GM19239 (cell line): ENCODE data around the gene VPS37C.
"Not testable (repeated sequence)": the region's sequence is repeated elsewhere in the genome, so short reads cannot be mapped to it uniquely, and the experiment has no call there.

Experiments
- DNase-seq: peaks from one replicate; pipeline ENCODE4 v3.0.0; 2011; ENCODE audit warnings: low spot score; ENCODE audit not compliant: insufficient read length
- FAIRE-seq: peaks from 2 replicates; lab custom pipeline; 2011; peaks lifted over from hg19 to GRCh38; lab: Jason Lieb, UNC

VPS37C gene

DNA sequence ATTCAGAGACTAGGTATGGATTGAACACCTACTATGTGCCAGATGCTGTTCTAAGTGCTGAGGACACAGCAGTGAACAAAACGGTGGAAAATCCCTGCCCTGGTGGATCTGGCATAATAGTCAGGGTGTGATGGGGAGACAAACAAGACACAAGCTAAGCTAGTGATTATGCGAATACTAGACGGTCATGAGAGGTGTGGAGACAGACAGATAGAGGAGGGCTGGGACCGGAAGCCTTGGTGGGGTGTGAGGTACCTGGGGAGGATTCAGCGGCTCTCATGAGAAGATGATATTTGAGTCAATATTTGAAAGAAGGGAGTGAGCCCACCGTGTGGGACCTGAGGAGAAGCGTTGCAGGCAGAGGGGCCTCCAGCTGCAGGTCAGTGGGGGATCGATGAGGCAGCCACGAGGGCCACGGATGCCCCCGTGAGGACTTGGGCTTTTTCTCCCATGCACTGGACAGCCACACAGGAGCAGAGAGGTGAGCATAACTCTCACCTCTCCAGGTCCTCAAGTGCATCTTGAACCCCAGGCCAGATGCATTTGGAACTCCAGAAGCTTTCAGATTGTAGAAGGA lies 54.2 kb downstream of the VPS37C start:
- DNase-seq = no peak
- FAIRE-seq = no peak

DNA sequence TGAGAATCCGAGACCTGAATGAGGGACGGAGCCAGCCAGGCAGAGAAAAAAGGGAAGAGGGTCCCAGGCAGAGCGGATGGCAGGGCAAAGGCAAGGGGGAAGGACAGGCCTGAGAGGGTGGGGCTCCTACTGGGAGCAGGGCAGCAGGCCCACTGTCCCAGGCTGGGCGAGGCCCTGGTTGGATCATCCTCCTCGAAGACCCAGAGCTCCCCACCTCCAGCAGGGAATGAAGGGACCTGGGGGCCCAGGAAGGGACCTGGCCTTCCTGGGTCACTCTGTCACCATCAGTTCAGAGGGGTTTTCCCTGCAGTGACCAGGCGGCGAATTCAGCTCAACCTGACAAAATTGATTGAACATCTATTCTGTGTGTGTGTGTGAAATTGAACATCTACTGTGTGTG lies 54.9 kb downstream of the VPS37C start:
- no peak for FAIRE-seq

DNA sequence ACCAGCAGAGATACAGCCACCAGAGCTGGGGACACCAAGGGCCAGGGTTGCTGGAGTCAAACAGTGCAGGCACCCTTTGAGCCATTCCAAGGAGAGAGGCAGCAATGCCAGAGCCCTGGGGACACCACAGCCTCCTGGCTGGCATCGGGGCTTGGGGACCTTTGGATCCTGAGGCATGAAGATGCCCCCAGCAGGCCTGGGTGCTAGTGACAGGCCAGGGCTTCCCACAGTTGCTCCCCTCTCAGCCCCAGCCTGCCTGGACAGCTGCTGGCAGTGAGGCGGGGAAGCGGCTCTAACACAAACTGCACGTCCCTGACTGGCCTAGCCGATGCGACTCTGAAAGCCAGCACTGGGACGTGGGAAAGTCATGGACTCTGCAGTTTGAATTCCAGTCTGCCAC lies 56.3 kb downstream of the VPS37C start:
- no peak for FAIRE-seq
- DNase-seq = no peak

More for the DNA sequence above, 54.9 kb downstream of the VPS37C start:
- DNase-seq = no peak

- no peak for DNase-seq
- FAIRE-seq = no peak
These were observed 57.3 kb downstream of the VPS37C start for GRCh38 chr11:61103851-61104423.

GRCh38 chr11:61102667-61103571 lies 58.3 kb downstream of the VPS37C start:
- FAIRE-seq = no peak
- no peak for DNase-seq

DNA sequence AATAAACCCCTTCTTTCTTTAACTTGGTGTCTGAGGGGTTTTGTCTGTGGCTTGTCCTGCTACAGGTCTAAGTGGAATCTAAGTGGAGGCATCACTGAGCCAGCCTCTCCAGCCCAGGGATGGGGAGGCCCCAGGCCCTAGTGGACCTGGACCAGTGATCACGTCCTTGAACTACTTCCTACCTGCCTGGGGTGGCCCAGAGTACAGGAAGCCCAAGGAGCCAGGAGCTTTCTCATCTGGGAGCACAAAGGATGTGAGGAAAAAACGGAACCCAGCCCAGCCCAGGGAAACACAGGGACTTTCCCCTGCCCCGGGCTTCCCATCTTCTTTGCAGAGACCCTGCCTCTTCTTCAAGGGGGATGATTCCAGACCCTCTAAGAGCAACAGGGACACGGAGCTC lies 62.4 kb downstream of the VPS37C start:
- FAIRE-seq = no peak
- no peak for DNase-seq

DNA sequence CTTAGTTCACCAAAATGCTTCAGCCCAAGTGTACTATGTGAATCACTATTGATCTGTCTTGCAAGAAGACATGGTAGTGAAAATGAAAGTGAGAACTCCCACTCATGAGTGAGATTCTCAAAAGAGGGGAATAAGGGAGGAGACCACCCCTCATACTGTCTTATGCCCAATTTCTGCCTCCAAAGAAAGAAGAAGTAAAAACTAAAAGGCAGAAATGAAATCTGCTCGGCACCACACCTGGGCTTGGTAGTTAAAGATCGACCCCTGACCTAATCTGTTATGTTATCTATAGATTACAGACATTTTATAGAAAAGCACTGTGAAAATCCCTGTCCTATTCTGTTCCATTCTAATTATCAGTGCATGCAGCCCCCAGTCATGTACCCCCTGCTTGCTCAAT lies 63.0 kb downstream of the VPS37C start:
- FAIRE-seq, DNase-seq: not testable (repeated sequence)

DNA sequence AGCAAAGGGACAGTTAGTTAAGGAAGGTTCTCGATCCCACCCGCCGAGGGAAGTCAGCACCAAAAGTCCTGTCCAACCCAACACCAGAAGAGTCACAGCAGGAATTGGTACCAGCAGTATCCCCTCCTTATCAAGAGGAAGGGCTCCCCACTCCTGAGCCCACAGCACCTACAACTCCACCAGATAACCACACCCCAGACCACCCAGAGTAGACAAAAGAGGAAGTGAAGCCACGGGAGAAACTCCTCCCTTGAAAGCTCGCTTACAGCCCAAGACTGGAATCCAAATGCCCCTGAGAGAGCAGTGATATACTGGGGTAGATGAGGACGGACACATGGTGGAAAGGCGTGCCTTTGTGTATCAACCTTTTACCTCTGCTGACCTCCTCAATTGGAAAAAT lies 66.2 kb downstream of the VPS37C start:
- no peak for DNase-seq
- peak; percentile 21 for FAIRE-seq

DNA sequence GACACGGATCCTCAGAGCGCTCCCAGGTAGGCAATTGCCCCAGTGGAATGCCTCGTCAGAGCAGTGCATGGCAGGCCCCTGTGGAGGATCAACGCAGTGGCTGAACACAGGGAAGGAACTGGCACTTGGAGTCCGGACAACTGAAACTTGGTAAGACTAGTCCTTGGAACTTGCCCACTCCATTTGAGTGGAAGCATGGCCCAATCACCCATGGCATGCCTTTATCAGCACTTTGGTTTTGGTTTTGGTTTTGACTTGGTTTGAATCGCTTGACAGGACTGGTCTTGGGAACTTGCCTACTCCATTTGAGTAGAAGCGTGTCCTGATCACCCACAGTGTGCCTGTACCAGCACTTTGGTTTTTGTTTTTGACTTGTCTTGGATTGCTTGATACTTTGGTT lies 67.1 kb downstream of the VPS37C start:
- not testable (repeated sequence) for FAIRE-seq

GRCh38 chr11:61092908-61093763 lies 68.1 kb downstream of the VPS37C start:
- FAIRE-seq = peak; percentile 4

More for the DNA sequence above, 67.1 kb downstream of the VPS37C start:
- DNase-seq = not testable (repeated sequence)

DNA sequence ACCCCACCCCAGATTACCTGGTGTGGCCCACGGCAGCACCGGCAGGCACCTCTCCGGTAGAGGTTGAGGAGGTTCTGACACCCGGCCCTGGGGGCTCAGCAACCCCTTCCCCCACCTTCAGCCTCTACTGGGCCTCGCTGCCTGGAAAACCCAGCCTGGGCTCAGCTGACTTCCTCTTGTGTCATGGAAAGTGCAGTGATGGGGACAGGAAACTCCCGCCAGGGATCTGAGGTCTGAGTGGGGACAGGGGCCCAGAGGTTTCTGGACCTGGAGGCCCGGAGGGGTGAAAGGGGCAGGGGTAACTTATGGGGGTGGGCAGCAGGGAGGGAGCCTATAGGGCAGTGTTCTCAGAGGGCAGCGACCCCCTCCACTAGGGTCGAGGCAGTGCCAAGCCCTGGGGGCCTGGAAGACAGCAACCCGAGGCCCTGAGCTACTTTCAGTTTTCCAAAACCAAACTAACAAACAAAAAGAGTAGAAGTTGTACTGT lies 68.9 kb downstream of the VPS37C start:
- DNase-seq (peak; percentile 40), FAIRE-seq (peak; percentile 42)

More at GRCh38 chr11:61092908-61093763, 68.1 kb downstream of the VPS37C start:
- DNase-seq = no peak

- FAIRE-seq (peak; percentile 73), DNase-seq (no peak)
These were observed 69.6 kb downstream of the VPS37C start for GRCh38 chr11:61091373-61092279.

- DNase-seq (no peak), FAIRE-seq (no peak)
These were observed 70.2 kb downstream of the VPS37C start for GRCh38 chr11:61090982-61091372.

DNA sequence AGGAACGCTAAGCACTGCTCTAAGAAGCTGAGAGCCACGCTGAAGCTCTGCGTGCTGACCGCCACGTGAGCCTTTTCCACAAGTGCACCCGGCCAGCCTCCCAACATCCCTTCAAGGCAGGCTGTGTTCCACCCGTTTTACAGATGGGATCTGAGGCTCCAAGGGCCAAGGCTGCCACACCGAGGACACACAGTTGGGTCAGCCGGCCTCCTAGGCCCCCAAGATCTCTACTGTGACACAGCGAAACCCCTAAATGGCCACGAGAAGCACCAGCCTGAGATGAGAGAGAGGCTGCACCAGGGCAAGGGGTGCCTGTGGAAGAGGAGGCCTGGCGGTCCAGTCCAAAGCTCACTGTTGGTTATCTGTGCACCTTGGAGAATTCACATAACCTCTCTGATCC lies 70.7 kb downstream of the VPS37C start:
- DNase-seq (no peak), FAIRE-seq (no peak)

- FAIRE-seq (no peak), DNase-seq (no peak)
These were observed 71.3 kb downstream of the VPS37C start for GRCh38 chr11:61089806-61090491.

- DNase-seq (no peak), FAIRE-seq (no peak)
These were observed 73.7 kb downstream of the VPS37C start for GRCh38 chr11:61087426-61088119.

- DNase-seq (no peak), FAIRE-seq (no peak)
These were observed 77.6 kb downstream of the VPS37C start for GRCh38 chr11:61083601-61084147.
